ENCODE data around the gene PFDN4.
"Not testable (repeated sequence)": the region's sequence is repeated elsewhere in the genome, so short reads cannot be mapped to it uniquely, and the experiment has no call there.

Gene PFDN4

GRCh38 chr20:54214566-54214965, 6.7 kb downstream of the PFDN4 start:
- Histone ChIP-seq H3K4me3 (ENCODE audit: low read length) (no peak overlapping the region), H3K36me3 (ENCODE audit: insufficient read depth, low read length) (peaks cover 43% of the 10 kb centered on the region), H3K27me3 (ENCODE audit: insufficient read depth, low read length) (no peaks in the 10 kb centered on the region), H3K9me3 (ENCODE audit: low read length) (no peaks in the 10 kb centered on the region), H2AFZ (ENCODE audit: low read depth, low read length) (no peak overlapping the region), H3K4me1 (ENCODE audit: insufficient read depth, low read length) (peaks cover 3% of the 10 kb centered on the region)

DNA sequence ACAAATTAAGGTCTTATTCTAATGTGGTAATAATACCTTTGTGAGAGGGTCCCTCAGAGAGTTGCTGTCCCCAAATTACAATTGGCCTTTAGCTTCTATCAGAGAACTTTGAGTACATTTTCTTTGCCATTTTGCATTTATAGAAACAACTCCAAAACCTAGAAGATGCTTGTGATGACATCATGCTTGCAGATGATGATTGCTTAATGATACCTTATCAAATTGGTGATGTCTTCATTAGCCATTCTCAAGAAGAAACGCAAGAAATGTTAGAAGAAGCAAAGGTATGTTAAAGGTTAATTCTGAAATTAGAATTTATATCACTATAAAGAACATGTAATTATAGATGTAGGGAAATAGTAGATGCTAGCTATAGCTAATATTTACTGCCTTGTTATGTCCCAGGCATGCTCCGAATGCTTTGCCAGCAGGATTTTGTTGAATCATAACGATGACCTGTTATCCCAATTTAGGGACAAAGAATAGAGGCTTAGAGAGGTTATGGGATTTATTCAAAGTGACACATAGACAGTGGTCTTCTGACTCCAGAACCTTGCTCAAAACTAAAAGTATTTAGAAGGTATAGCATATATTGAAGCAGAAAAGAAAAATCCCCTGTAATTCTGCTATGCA, 7.4 kb downstream of the PFDN4 start:
- Histone ChIP-seq H3K4me3 (ENCODE audit: low read length) (no peak overlapping the region), H3K9me3 (ENCODE audit: low read length) (no peaks in the 10 kb centered on the region), H3K36me3 (ENCODE audit: insufficient read depth, low read length) (peaks cover 42% of the 10 kb centered on the region), H3K27me3 (ENCODE audit: insufficient read depth, low read length) (no peaks in the 10 kb centered on the region), H2AFZ (ENCODE audit: low read depth, low read length) (no peak overlapping the region), H3K4me1 (ENCODE audit: insufficient read depth, low read length) (no peaks in the 10 kb centered on the region)

DNA sequence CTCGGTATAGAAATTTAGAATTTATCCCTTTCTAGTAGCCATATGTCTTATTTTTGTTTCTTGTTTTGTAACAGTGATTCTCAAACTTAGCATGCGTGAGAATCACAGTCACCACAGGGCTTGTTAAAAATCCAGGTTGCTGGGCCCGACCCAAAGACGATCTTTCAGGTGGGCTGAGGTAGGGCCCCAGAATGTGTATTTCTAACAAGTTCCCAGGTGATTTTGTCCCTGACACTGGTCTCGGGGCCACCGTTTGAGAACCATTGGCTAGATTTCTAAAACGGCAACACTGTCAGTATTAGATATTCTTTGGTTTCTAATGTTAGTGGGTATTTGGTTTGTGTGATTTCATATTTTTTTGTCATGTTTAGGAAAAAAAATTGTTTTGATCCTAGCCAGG, 9.9 kb downstream of the PFDN4 start:
- Histone ChIP-seq H2AFZ (ENCODE audit: low read depth, low read length) (no peak overlapping the region), H3K36me3 (ENCODE audit: insufficient read depth, low read length) (peaks cover 33% of the 10 kb centered on the region), H3K4me3 (ENCODE audit: low read length) (no peak overlapping the region), H3K27me3 (ENCODE audit: insufficient read depth, low read length) (no peaks in the 10 kb centered on the region), H3K9me3 (ENCODE audit: low read length) (peaks cover 2% of the 10 kb centered on the region), H3K4me1 (ENCODE audit: insufficient read depth, low read length) (no peaks in the 10 kb centered on the region)

DNA sequence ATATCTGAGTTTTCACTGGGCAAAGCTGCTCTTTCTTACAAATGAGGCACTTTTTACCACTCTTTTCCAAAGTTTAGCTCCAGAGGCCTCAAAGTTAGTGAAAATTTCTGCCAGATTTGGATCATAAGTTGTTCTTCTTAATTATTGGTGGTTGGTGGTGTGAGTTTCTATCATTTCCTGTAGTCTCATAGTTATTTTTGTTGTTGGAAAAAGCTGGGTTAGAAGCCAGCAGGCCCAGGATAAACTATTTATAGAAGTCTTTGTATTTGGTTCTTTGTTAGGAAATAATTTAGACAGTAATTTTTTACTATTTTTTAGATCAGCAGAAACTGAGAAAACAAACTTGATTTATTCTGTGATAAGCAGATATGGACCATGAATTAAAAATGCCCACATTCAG, 10.6 kb downstream of the PFDN4 start:
- H3K4me1 ChIP-seq (ENCODE audit: insufficient read depth, low read length) = no peaks in the 10 kb centered on the region
- no peak overlapping the region for H2AFZ ChIP-seq (ENCODE audit: low read depth, low read length)
- H3K4me3 ChIP-seq (ENCODE audit: low read length) = no peak overlapping the region
- H3K36me3 ChIP-seq (ENCODE audit: insufficient read depth, low read length) = peaks cover 33% of the 10 kb centered on the region
- H3K27me3 ChIP-seq (ENCODE audit: insufficient read depth, low read length) = no peaks in the 10 kb centered on the region
- peaks cover 2% of the 10 kb centered on the region for H3K9me3 ChIP-seq (ENCODE audit: low read length)

GRCh38 chr20:54219751-54220426, 12.0 kb downstream of the PFDN4 start:
- Histone ChIP-seq H3K36me3 (ENCODE audit: insufficient read depth, low read length) (peaks cover 28% of the 10 kb centered on the region), H3K4me3 (ENCODE audit: low read length) (no peak overlapping the region), H3K4me1 (ENCODE audit: insufficient read depth, low read length) (no peaks in the 10 kb centered on the region), H2AFZ (ENCODE audit: low read depth, low read length) (no peak overlapping the region), H3K9me3 (ENCODE audit: low read length) (peaks cover 2% of the 10 kb centered on the region), H3K27me3 (ENCODE audit: insufficient read depth, low read length) (no peaks in the 10 kb centered on the region)

DNA sequence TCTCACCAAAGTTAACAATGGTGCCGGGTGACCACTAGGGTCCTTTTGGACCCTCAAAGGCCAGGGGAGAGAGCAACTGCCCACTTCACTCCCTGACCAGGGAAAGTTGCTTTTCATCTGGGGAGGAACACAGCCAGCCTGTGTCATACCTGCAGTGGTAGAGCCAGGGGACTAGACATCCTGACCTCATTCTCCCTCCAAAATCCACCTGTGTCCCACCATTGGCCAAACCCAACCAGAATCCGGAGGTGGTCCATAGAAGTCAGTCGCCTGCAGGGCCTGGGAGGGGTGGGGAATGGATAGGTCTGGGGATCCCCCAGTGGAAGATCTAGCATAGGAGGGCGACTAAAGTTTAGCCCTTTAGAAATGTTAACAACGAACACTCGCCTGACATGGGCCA, 12.8 kb downstream of the PFDN4 start:
- no peak overlapping the region for H2AFZ ChIP-seq (ENCODE audit: low read depth, low read length)
- H3K4me3 ChIP-seq (ENCODE audit: low read length) = no peak overlapping the region
- no peaks in the 10 kb centered on the region for H3K4me1 ChIP-seq (ENCODE audit: insufficient read depth, low read length)
- peaks cover 2% of the 10 kb centered on the region for H3K9me3 ChIP-seq (ENCODE audit: low read length)
- peaks cover 20% of the 10 kb centered on the region for H3K36me3 ChIP-seq (ENCODE audit: insufficient read depth, low read length)
- no peaks in the 10 kb centered on the region for H3K27me3 ChIP-seq (ENCODE audit: insufficient read depth, low read length)

DNA sequence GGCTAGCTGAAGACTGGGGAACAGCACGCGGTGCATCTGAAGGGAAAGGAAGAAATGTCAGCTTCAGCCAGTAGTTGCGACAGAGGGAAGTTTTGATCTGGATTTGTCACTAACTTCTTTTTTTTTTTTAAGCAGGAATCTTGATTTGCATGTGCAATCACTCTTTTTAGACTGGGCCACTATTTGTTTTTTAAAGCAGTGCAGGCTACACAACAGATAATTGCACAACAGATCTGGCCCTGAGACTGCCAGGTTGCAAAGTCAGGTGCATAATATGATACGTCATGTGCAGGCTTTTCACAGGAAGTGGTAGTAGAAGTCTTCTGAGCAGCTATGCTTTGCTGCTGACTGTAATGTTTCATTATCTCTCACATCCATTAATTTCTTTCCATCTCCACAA, 13.5 kb downstream of the PFDN4 start:
- no peak overlapping the region for H3K4me3 ChIP-seq (ENCODE audit: low read length)
- peaks cover 2% of the 10 kb centered on the region for H3K9me3 ChIP-seq (ENCODE audit: low read length)
- no peaks in the 10 kb centered on the region for H3K27me3 ChIP-seq (ENCODE audit: insufficient read depth, low read length)
- no peaks in the 10 kb centered on the region for H3K4me1 ChIP-seq (ENCODE audit: insufficient read depth, low read length)
- no peak overlapping the region for H2AFZ ChIP-seq (ENCODE audit: low read depth, low read length)
- H3K36me3 ChIP-seq (ENCODE audit: insufficient read depth, low read length) = peaks cover 14% of the 10 kb centered on the region

DNA sequence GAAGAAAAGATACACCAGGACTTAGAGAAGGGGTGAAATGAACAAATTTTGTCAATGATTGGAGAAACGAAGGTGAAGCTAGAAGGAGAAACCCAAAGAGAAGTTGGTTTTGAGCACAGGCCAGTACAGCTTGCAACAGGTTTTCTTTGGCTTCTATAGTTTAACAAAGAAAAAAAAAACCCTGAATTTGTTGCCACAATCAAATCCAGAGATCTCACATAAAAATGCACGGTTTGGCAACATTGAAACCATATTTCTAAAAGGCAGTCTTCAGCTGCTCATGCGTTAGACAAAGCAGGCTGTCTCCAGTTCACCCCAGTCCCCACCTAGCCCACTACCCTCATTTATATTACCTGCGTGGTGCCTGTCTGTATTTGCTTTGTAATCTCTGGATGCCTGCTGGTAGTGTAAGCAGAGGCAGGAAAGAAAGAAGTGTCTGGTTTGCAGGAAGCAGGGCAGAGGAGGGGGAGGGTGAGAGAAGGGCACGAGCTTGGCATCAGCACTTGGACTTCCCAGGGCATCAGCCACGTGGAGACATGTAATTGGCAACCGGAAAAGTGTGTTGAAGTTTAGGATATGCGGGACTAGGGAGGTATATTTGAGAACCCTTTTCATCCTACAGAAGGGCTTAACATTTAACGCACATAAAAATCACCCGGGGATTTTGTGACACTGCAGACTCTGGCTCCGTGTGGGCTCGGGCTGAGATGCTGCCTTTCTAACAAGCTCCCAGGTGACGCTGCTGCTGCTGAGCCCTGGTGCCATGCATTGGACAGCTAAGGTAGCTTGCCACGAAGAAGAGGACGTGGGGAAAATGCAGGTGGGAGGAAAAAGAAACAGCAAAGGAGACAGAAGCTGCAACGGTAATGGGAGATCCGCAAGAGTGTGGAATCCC, 14.4 kb downstream of the PFDN4 start:
- Histone ChIP-seq H3K27me3 (ENCODE audit: insufficient read depth, low read length) (no peaks in the 10 kb centered on the region), H3K9me3 (ENCODE audit: low read length) (peaks cover 2% of the 10 kb centered on the region), H3K4me3 (ENCODE audit: low read length) (no peak overlapping the region), H3K36me3 (ENCODE audit: insufficient read depth, low read length) (peaks cover 10% of the 10 kb centered on the region), H2AFZ (ENCODE audit: low read depth, low read length) (no peak overlapping the region), H3K4me1 (ENCODE audit: insufficient read depth, low read length) (no peaks in the 10 kb centered on the region)

GRCh38 chr20:54223285-54223684, 15.4 kb downstream of the PFDN4 start:
- peaks cover 5% of the 10 kb centered on the region for H3K36me3 ChIP-seq (ENCODE audit: insufficient read depth, low read length)
- no peaks in the 10 kb centered on the region for H3K27me3 ChIP-seq (ENCODE audit: insufficient read depth, low read length)
- no peak overlapping the region for H3K4me3 ChIP-seq (ENCODE audit: low read length)
- peaks cover 2% of the 10 kb centered on the region for H3K9me3 ChIP-seq (ENCODE audit: low read length)
- no peaks in the 10 kb centered on the region for H3K4me1 ChIP-seq (ENCODE audit: insufficient read depth, low read length)
- H2AFZ ChIP-seq (ENCODE audit: low read depth, low read length) = no peak overlapping the region

GRCh38 chr20:54223751-54224150, 15.9 kb downstream of the PFDN4 start:
- Histone ChIP-seq H3K27me3 (ENCODE audit: insufficient read depth, low read length) (no peaks in the 10 kb centered on the region), H2AFZ (ENCODE audit: low read depth, low read length) (no peak overlapping the region), H3K4me1 (ENCODE audit: insufficient read depth, low read length) (no peaks in the 10 kb centered on the region), H3K36me3 (ENCODE audit: insufficient read depth, low read length) (peaks cover under 1% of the 10 kb centered on the region), H3K4me3 (ENCODE audit: low read length) (no peak overlapping the region), H3K9me3 (ENCODE audit: low read length) (peaks cover 2% of the 10 kb centered on the region)

DNA sequence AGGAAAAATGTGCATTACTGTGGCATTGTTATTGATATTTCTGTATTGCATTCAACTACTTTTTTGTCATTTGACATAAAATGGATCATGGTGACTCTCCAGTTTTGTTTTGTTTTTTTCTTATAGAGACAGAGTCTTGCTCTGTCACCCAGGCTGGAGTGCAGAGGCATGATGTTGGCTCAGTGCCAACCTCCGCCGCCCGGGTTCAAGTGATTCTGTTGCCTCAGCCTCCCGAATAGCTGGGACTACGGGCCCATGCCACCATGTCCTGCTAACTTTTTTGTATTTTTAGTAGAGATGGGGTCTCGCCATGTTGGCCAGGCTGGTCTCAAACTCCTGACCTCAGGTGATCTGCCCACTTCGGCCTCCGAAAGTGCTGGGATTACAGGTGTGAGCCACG, 16.8 kb downstream of the PFDN4 start:
- H3K4me1 ChIP-seq (ENCODE audit: insufficient read depth, low read length); H2AFZ ChIP-seq (ENCODE audit: low read depth, low read length); H3K27me3 ChIP-seq (ENCODE audit: insufficient read depth, low read length); H3K36me3 ChIP-seq (ENCODE audit: insufficient read depth, low read length); H3K4me3 ChIP-seq (ENCODE audit: low read length); H3K9me3 ChIP-seq (ENCODE audit: low read length): not testable (repeated sequence)

DNA sequence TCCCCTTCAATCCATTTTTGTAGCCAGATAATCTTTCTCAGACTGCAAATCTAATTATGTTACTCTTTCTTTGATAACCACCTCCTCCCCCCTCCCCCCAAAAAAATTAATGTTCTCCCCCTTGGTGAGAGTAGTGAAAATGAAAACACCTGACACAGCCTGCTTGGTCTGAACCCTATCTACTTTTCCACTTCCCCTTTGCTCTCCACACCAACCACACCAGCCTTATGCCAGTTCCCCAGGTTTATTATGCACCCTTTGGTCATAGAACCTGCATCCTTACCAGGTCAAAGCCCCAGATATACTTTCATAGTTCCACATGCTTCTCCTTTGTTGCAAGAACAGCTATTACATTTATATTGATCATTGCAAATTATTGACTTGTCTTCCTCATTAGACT, 19.4 kb downstream of the PFDN4 start:
- H3K4me3 ChIP-seq (ENCODE audit: low read length) = no peak overlapping the region
- no peaks in the 10 kb centered on the region for H3K27me3 ChIP-seq (ENCODE audit: insufficient read depth, low read length)
- H3K4me1 ChIP-seq (ENCODE audit: insufficient read depth, low read length) = no peaks in the 10 kb centered on the region
- no peaks in the 10 kb centered on the region for H3K9me3 ChIP-seq (ENCODE audit: low read length)
- H3K36me3 ChIP-seq (ENCODE audit: insufficient read depth, low read length) = no peaks in the 10 kb centered on the region
- H2AFZ ChIP-seq (ENCODE audit: low read depth, low read length) = no peak overlapping the region

DNA sequence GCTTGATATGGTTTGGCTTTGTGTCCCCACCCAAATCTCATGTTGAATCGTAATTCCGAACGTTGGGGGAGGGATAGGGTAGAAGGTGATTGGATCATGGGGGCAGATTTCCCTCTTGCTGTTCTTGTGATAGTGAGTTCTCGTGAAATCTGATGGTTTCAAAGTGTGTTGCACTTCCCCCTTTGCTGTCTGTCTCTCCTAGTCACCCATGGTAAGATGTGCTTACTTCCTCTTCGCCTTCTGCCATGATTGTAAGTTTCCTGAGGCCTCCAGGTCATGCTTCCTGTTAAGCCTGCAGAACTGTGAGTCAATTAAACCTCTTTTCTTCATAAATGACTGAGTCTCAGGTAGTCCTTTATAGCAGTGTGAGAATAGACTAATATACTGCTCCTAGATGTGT, 19.9 kb downstream of the PFDN4 start:
- Histone ChIP-seq H3K9me3 (ENCODE audit: low read length) (no peaks in the 10 kb centered on the region), H2AFZ (ENCODE audit: low read depth, low read length) (no peak overlapping the region), H3K36me3 (ENCODE audit: insufficient read depth, low read length) (no peaks in the 10 kb centered on the region), H3K27me3 (ENCODE audit: insufficient read depth, low read length) (no peaks in the 10 kb centered on the region), H3K4me3 (ENCODE audit: low read length) (no peak overlapping the region), H3K4me1 (ENCODE audit: insufficient read depth, low read length) (no peaks in the 10 kb centered on the region)
